Measurements from ENCODE around the gene DOC2B.

DNA sequence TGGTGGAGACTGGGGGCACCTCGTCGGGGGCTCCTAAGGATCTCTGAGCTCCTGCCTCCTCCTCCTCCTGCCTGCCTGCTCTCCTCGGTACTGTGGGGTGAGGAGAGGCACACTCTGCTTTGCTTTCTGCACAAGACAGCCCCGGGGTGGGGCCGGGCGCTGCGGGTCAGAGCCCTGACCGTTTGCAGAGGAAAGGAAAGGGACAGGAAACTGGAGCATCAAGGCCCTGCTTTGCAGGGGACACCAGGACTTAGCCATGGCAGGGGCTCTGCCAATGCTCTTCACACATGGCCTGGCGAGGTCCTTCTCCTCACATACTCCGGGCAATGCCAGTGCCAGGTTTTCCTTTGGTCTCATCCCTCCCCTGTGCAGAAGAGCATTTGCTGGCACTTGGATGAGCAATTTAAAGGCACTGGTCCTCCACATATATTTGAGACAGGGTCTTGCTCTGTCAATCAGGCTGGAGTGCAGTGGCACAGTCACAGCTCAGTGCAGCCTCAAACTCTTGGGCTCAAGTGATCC, 23.8 kb upstream of the DOC2B start:
- no peak for TF ChIP-seq POLR2A (IDR thresholded peaks at IDR 0.05)
- TF ChIP-seq, protein P1, sequence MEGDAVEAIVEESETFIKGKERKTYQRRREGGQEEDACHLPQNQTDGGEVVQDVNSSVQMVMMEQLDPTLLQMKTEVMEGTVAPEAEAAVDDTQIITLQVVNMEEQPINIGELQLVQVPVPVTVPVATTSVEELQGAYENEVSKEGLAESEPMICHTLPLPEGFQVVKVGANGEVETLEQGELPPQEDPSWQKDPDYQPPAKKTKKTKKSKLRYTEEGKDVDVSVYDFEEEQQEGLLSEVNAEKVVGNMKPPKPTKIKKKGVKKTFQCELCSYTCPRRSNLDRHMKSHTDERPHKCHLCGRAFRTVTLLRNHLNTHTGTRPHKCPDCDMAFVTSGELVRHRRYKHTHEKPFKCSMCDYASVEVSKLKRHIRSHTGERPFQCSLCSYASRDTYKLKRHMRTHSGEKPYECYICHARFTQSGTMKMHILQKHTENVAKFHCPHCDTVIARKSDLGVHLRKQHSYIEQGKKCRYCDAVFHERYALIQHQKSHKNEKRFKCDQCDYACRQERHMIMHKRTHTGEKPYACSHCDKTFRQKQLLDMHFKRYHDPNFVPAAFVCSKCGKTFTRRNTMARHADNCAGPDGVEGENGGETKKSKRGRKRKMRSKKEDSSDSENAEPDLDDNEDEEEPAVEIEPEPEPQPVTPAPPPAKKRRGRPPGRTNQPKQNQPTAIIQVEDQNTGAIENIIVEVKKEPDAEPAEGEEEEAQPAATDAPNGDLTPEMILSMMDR (IDR thresholded peaks at IDR 0.05): no peak
